HG03196 (cell line): Measurements from ENCODE around the gene CORO2B.
"Not testable (repeated sequence)": the region's sequence is repeated elsewhere in the genome, so short reads cannot be mapped to it uniquely, and the experiment has no call there.

Source experiments
- ATAC-seq: cut with Tn5 transposase; IDR thresholded peaks from one replicate; pipeline ENCODE4 v1.9.1; 2021; ENCODE audit not compliant: unreplicated experiment

The CORO2B gene

DNA sequence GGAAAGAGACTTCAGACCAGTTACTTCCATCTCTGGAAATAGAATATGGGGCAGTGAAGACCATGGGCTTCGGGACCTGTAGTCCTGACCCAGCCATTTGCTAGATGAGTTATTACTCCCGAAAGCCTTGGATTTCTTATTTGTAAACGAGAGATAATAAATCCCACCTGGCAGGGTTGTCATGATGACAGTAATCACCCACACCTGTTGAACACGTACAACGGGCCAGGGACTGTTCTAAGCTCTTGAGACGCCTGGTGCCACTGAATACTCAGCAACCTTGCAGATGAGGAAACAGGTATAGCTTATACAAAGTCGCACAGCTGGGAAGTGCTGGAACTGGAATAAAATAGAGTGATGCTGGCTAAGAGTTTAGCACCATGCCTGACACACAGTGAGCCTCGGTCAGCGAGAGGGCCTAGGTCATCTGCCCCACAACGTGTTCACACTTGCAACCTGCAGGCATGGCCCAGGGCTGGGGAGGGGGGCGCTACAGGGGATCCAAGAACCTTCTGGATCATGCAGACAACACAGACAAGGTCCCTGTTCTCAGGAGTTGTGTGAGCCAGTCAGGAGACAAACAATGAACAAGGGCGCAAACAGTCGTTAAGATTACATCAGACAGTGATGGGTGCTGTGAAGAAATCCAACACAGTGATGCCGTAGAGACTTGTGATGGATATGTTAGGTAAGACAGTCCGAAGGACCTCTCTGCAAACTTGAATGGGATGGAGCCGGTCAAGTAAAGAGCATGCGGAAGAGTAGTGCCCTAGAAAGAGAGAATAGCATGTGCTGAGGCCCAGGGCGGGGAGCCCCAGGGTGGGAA, 89.2 kb downstream of the CORO2B start:
- ATAC-seq, result no peak

DNA sequence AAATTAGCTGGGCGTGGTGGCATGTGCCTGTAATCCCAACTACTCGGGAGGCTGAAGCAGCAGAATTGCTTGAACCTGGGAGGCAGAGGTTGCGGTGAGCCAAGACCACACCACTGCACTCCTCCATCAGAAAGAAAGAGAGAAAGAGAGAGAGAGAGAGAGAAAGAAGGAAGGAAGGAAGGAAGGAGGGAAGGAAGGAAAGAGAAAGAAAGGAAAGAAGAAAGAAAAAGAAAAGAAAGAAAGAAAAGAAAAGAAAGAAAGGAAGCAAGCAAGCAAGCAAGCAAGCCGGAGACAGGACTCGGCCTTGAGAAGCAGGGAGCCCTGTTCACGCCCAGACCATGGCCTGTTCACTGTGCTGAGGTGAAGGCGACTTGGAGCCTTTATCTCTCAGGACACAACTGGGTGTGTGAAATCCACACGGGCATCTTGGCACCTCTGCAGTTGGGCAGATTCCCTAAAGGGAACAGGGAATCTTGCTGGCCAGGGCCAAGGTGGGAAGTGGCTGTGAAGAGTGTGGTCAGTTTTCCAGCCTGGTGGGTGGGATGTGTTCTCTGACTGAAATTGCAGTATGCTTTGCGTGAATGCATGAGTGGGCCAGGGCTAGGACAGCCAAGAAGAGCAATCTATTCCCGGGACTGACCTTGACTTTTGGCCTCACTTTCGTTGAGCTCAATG, 90.3 kb downstream of the CORO2B start:
- ATAC-seq, result no peak

DNA sequence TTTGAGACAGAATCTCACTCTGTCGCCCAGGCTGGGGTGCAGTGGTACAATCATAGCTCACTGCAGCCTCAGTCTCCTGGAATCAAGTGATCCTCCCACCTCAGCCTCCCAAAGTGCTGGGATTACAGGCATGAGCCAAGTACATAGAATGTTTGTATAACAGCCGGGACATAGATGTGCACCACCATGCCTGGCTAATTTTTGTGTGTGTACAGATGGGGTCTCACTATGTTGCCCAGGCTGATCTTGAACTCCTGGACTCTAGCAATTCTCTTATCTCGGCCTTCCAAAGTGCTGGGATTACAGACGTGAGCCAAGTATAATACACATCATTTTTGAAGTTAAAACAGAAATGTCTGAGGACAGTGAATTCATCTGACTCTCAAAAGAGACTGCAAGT, 93.5 kb downstream of the CORO2B start:
- no peak for ATAC-seq

DNA sequence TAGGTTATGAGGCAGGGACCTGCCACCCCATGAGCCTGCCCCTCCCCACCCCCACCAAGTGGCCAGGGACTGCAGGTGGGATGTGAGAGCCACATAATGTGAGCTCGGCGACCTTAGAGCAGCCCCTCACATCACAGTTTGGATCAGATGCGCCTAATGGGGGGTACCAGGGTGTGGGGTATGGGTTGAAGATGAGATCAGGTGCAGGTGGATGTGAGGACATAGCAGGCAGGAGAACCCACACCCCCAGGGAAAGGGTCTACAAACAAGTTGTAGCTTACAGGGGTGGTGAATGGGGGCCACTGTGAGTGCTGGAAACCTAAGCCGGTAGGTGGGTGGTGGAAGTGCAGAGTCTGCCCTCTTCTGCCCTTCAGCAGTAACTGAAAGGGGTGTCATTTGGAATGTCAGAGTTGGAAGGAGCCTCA, 94.0 kb downstream of the CORO2B start:
- ATAC-seq, result no peak

DNA sequence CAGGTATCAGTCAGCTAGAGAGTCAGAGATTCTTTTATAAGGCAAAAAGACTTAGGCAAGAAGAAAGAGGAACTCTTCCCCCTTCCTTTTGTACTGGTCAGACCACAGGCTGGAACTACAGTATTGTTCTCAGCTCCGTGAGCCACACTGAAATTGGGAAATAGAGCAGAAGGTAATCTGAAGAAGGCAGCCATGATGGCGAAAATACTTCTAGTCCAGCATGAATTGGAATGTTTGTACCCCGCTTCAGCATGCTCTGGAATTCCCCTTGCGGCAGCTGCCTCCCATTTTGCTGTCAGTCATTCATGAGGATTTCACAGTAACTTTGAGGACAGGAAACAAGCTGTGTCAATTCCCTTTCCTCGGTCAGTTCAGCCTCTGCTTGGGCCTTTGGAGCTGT, 96.2 kb downstream of the CORO2B start:
- ATAC-seq, result no peak

DNA sequence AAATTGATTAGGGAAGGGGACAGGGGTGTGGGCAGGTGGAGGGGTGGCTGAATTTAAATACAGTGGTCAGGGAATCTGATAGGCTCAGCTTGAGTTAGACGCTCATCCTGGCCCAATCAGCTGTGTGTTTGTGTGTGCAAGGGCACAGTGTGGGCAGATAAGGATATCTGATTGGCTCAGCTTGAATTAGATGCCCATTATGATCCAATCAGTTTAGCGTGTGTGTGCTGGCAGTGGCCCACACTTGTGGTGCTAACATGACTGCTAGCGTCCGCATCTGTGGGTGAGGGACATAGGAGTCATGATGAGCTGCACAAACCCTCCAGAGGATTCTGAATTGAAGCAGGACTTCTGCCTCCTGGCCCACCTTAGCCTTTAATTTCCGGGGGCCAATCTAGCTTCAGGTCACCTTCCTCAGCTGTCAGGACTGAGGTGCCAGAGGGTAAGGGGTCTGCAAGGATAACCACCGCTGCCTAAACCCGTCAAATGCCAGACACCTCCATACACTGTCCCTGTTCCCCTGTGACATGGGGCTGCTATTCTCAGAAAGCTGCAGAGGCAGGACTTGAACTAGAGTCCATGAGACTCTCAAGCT, 97.3 kb downstream of the CORO2B start:
- no peak for ATAC-seq

DNA sequence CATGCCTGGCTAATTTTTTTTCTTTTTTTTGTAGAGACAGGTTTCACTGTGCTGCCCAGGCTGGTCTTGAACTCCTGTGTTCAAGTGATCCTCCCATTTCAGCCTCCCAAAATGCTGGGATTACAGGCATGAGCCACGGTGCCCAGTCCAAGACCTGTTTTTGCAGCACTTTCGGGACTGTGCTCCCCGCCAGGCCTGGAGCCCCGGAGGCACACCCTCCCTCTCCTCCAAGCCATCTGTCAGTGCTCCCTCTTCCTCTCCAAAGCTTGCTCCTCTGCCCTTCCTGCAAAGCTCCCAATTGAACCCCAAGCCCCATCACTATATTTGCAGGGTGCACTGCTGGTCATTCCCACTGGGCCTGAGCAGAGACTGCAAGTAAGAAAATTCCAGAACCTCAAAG, 98.1 kb downstream of the CORO2B start:
- no peak for ATAC-seq

DNA sequence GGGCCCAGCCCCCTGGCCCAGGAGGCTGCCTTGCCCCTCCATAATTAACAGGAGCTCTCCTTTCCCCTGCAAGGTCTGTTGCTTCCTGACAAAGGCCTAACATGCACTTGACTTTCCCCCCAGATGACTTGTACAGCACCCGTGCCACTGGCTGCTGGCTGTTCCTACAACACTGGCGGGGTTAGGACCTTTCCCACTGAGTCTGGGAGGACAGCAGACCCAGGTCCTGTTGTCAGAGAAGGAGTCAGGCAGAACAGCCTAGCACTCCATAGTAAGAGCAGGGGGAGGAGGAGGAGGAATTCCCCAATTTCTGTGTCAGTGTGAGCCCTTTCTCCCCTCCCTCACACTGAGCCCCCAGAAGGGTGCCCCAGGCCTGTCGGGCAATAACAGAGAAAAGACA, 99.2 kb downstream of the CORO2B start:
- no peak for ATAC-seq

DNA sequence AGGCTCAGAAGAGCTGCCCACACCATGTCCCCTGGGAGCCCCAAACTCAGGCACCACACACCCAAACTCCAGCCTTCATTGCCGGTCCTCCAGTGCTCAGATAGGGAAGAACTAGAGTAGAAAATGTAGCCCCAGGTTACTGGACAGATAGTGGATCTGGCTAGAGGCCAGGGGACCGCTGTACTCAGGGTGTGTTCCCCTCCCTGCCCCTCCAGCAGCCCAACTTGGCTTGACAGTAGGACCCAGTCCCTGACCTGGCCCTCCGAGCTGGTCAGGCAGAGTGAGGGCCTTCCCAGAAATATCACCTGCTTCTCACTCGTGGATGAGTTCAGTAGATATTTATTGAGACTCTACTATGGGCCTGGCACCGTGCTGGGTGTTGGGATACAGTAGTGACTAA, 100.0 kb downstream of the CORO2B start:
- no peak for ATAC-seq

DNA sequence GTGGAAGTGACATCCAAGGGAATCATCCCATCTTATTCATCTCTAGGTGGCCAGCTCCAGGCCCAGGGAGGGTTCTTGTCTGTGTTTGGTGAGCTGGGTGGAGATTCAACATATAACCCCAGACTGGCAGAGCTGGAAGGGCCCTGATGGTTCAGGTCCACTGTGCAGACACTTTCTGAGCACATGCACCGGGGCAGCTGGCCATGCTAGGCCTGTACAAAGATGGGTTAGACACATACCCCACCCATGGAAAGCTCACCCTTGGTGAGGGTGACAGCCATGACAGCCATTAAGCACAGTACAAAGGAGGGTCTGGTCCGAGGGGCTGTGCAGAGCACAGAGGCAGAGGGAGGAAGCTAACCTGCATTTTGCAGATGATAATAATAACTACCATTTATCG, 100.4 kb downstream of the CORO2B start:
- ATAC-seq, result no peak

DNA sequence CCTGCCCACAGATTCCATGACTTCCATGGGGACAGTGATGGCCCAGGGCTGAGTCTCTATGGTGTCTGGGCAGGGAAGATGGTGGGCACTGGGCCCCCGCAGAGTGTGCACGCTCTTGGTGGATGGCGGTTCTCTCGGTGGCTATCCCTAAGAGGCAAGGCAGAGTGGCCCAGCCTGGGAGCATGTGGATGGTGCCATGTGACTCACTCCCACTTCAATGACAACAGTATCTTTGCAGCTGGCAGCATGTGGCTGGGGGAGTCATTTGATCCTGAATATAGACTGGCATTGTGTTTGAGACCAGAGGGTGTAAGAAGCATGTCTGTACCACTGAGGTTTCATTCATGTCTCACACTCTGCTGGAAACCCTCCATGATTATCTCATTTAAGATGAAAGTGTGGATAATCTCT, 101.2 kb downstream of the CORO2B start:
- ATAC-seq, result no peak

DNA sequence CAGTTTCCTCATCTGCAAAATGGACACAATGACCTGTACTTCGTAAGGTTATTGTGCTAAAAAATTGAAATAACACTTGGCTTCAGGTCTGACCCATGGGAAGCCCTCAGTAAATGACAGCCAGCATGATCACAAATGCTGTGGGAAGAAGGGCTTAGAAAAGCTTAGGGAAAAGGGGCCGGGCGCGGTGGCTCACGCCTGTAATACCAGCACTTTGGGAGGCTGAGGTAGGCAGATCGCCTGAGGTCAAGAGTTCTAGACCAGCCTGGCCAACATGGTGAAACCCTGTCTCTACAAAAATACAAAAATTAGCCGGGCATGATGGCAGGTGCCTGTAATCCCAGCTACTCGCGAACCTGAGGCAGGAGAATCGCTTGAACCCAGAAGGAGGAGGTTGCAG, 102.0 kb downstream of the CORO2B start:
- not testable (repeated sequence) for ATAC-seq

DNA sequence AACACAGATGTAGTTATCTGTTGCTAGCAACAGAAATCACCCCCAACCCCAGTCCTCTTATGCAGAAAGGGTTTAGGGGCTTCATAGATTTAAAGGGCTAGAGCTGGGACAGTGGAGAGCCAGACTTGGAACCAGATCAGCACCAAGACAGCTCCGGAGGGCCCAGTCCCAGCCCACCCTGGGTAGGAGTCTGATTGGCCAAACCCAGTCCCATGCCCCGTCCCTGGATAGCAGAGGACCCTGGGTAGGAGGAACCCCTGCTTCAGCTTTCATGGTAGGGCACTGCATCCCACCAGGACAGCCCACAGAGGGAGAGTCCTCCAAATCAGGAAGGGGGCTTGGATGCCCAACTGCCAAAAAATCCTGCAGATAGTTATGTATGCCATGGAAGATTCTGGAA, 103.0 kb downstream of the CORO2B start:
- no peak for ATAC-seq

DNA sequence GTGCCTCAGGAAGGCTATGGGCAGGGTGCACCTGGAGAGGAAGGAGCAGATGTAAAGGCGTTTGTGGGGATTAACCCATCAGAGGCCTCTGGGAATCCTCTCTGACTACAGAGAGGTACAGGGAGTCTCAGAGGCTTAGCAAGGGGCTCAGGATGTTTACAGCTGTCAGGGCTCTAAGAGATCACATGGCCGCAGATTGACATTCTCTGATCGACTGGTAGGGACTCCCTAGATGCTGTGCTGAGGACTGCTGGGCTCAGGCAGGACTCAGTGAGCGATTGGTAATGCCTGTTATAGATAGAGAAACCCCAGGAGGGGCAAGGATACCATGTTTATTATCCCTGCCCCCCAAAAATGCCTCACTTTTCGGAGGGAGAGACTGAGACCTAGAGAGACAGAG, 103.5 kb downstream of the CORO2B start:
- ATAC-seq, result no peak

DNA sequence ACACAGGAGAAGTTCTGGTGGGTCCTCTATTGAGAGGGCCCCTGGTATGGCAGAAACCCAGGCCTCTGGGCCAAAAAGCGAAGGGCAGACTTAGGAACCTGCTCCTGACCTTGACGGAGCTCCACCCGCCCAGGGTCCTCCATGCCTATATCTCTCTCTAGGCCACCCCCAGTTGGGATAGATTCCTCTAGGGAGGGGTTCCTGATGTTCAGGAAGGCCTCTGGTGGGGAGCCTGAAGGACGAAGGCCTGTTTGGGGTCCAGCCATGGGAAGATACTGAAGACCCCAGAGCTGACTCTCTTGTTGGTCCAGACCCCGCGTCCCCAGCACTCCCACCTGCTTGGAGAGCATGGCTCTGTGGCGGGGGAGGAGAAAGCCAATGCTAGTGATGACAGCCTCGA, 104.2 kb downstream of the CORO2B start:
- ATAC-seq, result no peak

DNA sequence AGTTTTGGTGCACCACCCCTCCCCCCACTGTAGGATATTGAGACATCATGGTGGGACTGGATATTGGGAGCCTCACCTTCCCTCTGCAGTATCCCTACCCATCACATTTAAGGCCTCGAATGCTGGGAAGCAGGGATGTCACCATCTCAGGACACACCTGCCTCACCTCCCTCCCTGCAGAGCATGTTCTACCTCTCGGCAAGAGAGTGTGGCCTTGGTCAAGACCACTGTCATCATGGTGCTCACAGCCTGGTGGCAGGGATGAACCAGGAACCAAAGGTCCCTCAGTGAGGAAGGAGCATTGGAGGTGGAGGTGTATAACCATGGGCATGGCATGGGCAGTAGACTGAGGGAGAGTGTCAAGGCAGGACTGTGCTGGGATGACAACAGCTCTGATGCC, 104.8 kb downstream of the CORO2B start:
- no peak for ATAC-seq

DNA sequence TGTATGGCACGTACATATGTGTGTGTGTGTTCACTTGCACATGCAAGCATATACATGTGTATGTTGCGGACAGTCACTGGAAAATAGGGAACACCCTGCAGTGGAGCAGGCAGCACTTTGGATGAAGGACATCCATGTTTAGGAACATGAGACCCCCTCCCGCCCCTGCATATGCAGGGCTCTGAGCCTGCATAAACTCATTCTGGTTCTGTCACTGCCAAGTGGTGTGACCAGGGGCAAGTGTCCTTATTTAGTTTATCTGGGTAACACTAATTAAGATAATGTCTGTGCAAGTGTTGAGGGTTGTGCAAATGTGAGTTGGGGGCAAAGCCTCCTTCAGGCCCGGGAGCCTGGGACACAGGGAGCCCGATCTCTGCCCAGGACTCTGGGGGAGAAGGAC, 105.7 kb downstream of the CORO2B start:
- no peak for ATAC-seq

DNA sequence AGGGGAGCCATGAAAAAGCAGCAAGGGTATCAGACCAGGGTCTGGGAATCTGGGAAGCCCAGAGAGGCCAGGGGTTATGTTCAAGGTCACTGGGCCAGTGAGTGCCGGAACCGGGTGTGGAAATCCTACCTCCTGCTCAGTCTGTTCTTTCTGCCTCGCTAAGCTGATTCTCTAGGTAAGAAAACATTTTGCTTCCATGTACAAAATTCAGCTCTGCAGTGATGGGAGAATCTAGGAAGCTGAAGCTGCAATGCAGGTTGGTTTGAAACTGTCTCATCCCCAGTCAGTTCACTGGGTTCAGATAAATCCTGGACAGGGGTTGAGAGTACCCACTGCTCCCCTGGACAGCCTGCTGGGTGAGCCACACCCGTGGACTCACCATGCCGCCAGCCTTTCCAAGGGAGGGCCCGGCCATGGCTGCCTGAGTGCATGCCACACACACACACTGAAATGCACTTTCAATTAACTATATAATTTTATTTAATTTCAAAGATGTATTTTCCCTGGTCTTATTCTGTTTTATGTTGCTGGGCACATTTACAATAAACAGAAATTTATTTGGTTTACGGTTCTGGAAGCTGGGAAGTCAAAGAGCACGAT, 108.4 kb downstream of the CORO2B start:
- no peak for ATAC-seq

DNA sequence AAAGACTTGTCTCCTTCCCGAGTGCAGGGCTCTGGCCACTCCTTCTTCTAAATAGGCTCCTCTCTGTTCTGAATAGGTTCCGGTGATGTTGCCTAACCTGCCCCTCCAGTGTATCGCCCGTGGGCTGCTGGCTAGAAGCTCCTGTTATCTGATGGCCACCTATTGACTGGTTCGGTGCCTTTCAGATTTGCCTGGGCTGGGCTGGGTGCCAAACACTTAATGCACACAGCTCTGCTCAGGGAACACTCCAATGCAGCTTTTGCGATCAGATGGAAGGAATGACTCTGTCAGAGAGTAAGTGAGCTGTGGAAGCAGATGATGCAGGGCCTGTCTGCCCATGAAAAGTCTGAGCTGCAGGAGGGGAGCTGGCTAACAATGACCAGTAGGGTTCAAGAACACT, 112.9 kb downstream of the CORO2B start:
- no peak for ATAC-seq

DNA sequence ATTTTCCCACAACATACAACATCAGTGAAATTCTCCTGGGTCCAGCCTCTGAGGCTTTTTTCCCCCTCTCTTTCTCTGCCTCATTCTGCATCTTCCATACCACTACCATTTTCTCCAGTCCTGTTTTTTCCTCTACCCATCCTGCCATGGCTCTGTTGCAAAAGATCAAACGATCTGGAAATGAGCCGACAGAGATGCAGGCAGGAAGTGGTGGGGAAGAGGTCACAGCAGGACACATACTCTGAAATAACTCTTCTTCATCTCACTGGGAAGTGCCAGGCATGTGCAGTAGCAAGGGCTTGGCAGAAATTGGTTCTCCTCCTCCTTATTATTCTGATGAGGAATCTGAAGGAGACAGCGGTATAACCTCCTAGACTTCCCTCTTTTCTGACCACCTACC, 114.3 kb downstream of the CORO2B start:
- no peak for ATAC-seq

DNA sequence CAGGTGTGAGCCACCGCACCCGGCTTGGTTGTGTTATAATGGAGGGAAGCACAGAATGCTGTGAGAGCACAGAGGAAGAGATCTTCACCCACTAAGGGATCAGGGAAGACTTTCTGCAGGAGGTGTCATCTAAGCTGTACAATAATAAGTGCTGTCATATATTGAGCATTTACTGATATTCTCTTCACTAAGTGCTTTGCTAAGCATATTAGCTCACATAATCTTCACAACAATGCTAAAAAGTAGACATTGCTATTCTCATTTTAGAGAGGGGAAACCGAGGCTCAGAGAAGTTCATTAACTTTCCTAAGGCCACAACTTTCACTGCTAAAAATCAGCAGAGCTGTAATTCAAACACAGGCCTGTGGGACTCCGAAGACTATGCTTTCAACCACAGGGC, 115.3 kb downstream of the CORO2B start:
- ATAC-seq, result no peak

DNA sequence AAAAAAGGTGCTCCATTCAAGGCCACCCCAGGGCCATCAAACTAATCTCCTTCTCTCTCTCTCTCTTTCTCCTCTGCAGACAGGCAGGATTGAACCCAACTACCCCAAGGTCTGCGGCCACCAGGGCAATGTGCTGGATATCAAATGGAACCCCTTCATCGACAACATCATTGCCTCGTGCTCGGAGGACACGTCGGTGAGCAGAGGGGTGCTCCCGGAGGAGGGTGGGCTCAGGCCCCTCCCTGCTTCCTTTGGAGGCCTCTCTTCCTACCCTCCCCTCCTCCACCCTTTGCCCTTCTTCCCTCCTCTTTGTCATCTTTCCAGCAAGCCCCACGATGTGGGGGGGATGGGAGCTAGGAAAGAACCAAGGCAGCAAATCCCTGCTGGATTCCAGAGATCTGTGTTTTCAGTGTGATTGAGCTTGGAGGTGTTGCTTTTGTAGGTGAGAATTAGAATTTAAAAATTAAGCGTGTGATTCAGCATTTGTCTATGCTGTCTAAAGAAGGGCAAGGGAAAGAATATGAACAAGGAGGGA, 116.3 kb downstream of the CORO2B start:
- no peak for ATAC-seq
